Measurements from ENCODE around the gene DOCK2. TPM values are rescaled to one million over a fixed set of nuclear protein-coding genes. Genes with fewer than 3 reads are reported as not detected.

Gene DOCK2
- total and polyA plus RNA-seq, 2 of the 8 experiments (the other 6 are each of a cell fraction or from before 2014, with no cell fraction given), result 3.9 to 5.7 TPM

DNA sequence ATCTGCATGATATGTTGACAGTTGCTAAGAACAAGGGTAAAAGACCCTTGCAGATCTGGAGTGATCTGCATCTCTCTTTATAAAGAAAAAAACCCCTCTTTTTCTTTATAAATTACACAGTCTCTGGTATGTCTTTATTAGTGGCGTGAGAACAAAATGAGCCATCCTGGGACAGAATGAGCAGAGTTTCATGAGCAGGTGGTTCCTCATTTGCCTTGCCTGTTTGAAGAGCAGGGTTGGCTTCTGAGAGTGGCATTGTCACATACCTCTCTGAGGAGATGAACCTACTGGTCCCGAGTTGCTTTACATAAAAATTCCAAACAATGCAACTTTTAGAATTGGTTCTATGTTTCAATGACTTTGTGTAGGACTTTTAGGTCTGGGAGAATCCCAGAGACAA, 249.0 kb downstream of the DOCK2 start:
- Histone ChIP-seq H2BK12ac (ENCODE audit: low read depth, low read length) (no peak overlapping the region), H2BK15ac (ENCODE audit: low read length) (no peak overlapping the region), H2BK5ac (ENCODE audit: low read depth, low read length) (no peak overlapping the region), H3K18ac (ENCODE audit: extremely low read depth, low read length) (no peak overlapping the region), H4K8ac (ENCODE audit: extremely low read depth, insufficient read depth, low read length) (no peak overlapping the region), H3K27me3 (replicated peaks in 1 of 4; ENCODE audit: control insufficient read depth in 3 of 4, extremely low read depth in 1 of 4, insufficient read depth in 3 of 4, low read length in 3 of 4) (no peaks in the 10 kb centered on the region), H2AK5ac (ENCODE audit: low read depth, low read length) (no peak overlapping the region), H3K27ac (ENCODE audit: low read depth, low read length) (no peak overlapping the region), H3K9ac (replicated peaks in 1 of 4; ENCODE audit: extremely low read depth in 1 of 4, low read depth in 3 of 4, low read length in 3 of 4) (no peak overlapping the region), H2BK20ac (ENCODE audit: low read length) (no peak overlapping the region), H4K5ac (ENCODE audit: insufficient read length, low read depth, low read length) (no peak overlapping the region), H4K20me1 (replicated peaks in 1 of 2; ENCODE audit: control insufficient read depth in 1 of 2, insufficient read depth in 2 of 2, low read length in 2 of 2) (no peaks in the 10 kb centered on the region), H3K4me2 (ENCODE audit: insufficient read depth in 1 of 2, low read depth in 2 of 2, low read length in 2 of 2) (no peak overlapping the region), H2BK120ac (replicated peaks; ENCODE audit: low read depth, low read length) (no peak overlapping the region), H3K4ac (replicated peaks; ENCODE audit: insufficient read length, low read depth, low read length) (no peak overlapping the region), H3K4me3 (ENCODE audit: extremely low read depth in 1 of 4, insufficient read depth in 2 of 4, low read depth in 3 of 4, low read length in 4 of 4) (no peak overlapping the region), H3K79me2 (ENCODE audit: control insufficient read depth in 1 of 2, insufficient read depth in 2 of 2, low read length in 2 of 2) (no peaks in the 10 kb centered on the region), H4K91ac (replicated peaks; ENCODE audit: insufficient read length, low read length) (no peak overlapping the region), H3K56ac (replicated peaks; ENCODE audit: insufficient read length, low read depth, low read length) (no peak overlapping the region), H3K9me3 (ENCODE audit: insufficient read depth in 2 of 2, low read depth in 1 of 2, low read length in 1 of 2) (no peaks in the 10 kb centered on the region), H3K23ac (ENCODE audit: insufficient read length) (no peak overlapping the region), H3K14ac (ENCODE audit: insufficient read length) (no peak overlapping the region), H3K4me1 (replicated peaks in 1 of 4; ENCODE audit: control insufficient read depth in 3 of 4, insufficient read depth in 4 of 4, low read length in 3 of 4) (peaks cover 0 to 4% (median 0%) of the 10 kb centered on the region in 4 experiments; a peak in 1 of 7 replicates), H3K36me3 (ENCODE audit: control insufficient read depth in 2 of 4, insufficient read depth in 4 of 4, low read length in 3 of 4) (no peaks in the 10 kb centered on the region), H3K79me1 (ENCODE audit: low read depth, low read length) (no peaks in the 10 kb centered on the region), H2AFZ (ENCODE audit: low read length) (no peak overlapping the region), H3K23me2 (ENCODE audit: low read depth, low read length) (no peaks in the 10 kb centered on the region)
- DNase-seq (ENCODE audit: low read depth in 1 of 2, low spot score in 2 of 2) (no peak), FAIRE-seq (no peak)
- CTCF ChIA-PET (ENCODE audit: partially characterized antibody), result interaction anchor here (0.7 kb wide), 1 partner anchor 13 kb away, joined by 3 read pairs; no protein-coding TSS in a partner anchor
- POLR2A ChIA-PET (ENCODE audit: partially characterized antibody), result no interaction called here
- 81% methylated on average over 2 of the region's 2 CpGs; no CpG with 5 or more reads in 1 of the 2 experiments for WGBS, 2 experiments (ENCODE audit: extremely low coverage in 1 of 2, insufficient coverage in 1 of 2, insufficient read length in 1 of 2, insufficient replicate concordance in 2 of 2, low coverage in 1 of 2, low lambda C conversion rate in 2 of 2, missing lambda C conversion rate in 1 of 2)
- TF ChIP-seq RAD21 (IDR thresholded peaks at IDR 0.05 in 1 of 2, conservative IDR thresholded peaks at IDR 0.05 in 1 of 2; ENCODE audit: low read depth in 2 of 2, low read length in 2 of 2) (no peak), CBX8 (IDR thresholded peaks at IDR 0.05; ENCODE audit: borderline replicate concordance, low read depth, low read length) (no peak), NRF1 (IDR thresholded peaks at IDR 0.05; ENCODE audit: low read depth, low read length) (no peak)
- TF ChIP-seq, protein P1, sequence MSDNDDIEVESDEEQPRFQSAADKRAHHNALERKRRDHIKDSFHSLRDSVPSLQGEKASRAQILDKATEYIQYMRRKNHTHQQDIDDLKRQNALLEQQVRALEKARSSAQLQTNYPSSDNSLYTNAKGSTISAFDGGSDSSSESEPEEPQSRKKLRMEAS (IDR thresholded peaks at IDR 0.05), result no peak
